IPS DF 6.9 (cell line): ENCODE data around the gene CD22.

Experiments
- DNase-seq: peaks from one replicate; pipeline ENCODE4 v3.0.0-alpha.2; 2013; ENCODE audit warnings: low read depth, low spot score
- H3K27ac ChIP-seq: one replicate; pipeline ENCODE4 v1.5.1; 2013; ENCODE audit warnings: low read length, control low read depth
- H3K27me3 ChIP-seq: 2 replicates; pipeline ENCODE4 v1.6.1; 2013; ENCODE audit warnings: mild to moderate bottlenecking, low read length; ENCODE audit not compliant: control insufficient read depth, insufficient read depth
- H3K36me3 ChIP-seq: 2 replicates; pipeline ENCODE4 v1.6.1; 2013; ENCODE audit warnings: low read length; ENCODE audit not compliant: control insufficient read depth, insufficient read depth
- H3K4me1 ChIP-seq: 2 replicates; pipeline ENCODE4 v1.6.1; 2013; ENCODE audit warnings: low read length; ENCODE audit not compliant: control insufficient read depth, insufficient read depth
- H3K4me3 ChIP-seq: 2 replicates; pipeline ENCODE4 v1.5.1; 2013; ENCODE audit warnings: mild to moderate bottlenecking, low read length
- H3K9me3 ChIP-seq: 2 replicates; pipeline ENCODE4 v1.6.1; 2013; ENCODE audit warnings: low read length, inconsistent platforms; ENCODE audit not compliant: control insufficient read depth, insufficient read depth
- WGBS: extraction: QIAGEN DNeasy Blood & Tissue Kit; methylation state at CpG from one replicate; pipeline ENCODE4 v1.1.7; 2013; ENCODE audit warnings: mixed read lengths, missing lambda C conversion rate; ENCODE audit not compliant: insufficient read length, insufficient coverage; 5-methylcytosine and 5-hydroxymethylcytosine counted together

CD22 gene

DNA sequence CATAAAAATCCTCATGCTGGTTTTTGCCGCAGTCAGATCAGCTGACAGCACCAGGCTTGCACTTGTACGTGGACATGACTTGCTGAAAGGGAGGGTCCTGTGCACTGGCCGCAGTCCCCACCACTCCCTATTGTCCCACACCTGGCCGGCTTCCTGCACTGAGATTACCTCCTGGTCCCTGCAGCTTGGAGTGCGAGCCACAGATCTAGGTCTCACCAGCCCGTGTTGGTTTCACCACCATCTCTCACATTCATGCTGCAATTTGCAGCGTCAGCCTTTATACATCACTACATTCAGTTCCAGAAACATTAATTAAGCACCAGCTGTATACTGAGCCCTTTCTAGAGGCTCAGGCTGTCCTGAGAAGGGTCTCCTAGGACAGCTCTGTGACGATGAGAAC, 15.0 kb upstream of the CD22 start:
- H3K27me3 ChIP-seq: no peaks in the 10 kb centered on the region
- no peaks in the 10 kb centered on the region; the same call in 1 of the 2 replicates for H3K36me3 ChIP-seq
- no peaks in the 10 kb centered on the region for H3K9me3 ChIP-seq
- no CpG with 5 or more reads among the region's 8 CpGs for WGBS
- H3K27ac ChIP-seq: no peak overlapping the region
- no peaks in the 10 kb centered on the region for H3K4me1 ChIP-seq
- DNase-seq: no peak
- H3K4me3 ChIP-seq: no peak overlapping the region

DNA sequence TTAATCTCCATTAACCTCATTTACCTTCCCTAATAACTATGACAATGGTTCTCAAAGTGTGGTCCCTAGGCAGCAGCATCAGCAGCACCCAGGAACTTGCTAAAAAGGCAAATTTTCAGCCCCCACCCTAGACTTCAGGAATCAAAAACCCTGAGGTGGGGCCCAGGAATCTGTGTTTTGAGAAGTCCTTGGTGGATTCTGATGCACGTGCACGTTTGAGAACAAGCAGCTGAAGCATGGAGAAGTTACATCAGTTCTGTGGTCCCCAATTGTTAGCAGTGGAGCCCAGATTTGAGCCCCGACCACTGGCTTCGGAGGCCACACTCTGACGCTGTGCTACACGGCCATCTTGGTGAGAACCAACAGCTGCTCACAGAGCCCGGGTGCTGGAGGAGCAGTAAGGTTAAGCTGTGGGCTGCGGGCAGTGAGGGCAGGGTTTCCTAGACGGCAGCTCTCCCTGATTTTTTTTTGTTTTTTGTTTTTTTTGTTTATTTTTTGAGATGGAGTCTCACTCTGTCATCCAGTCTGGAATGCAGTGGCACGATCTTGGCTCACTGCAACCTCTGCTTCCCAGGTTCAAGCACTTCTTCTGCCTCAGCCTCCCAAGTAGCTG, 14.0 kb upstream of the CD22 start:
- H3K9me3 ChIP-seq: no peaks in the 10 kb centered on the region
- WGBS: no CpG with 5 or more reads among the region's 10 CpGs
- no peak overlapping the region for H3K27ac ChIP-seq
- H3K4me1 ChIP-seq: no peaks in the 10 kb centered on the region
- no peaks in the 10 kb centered on the region for H3K36me3 ChIP-seq
- no peak overlapping the region for H3K4me3 ChIP-seq
- no peaks in the 10 kb centered on the region for H3K27me3 ChIP-seq
- DNase-seq: no peak

DNA sequence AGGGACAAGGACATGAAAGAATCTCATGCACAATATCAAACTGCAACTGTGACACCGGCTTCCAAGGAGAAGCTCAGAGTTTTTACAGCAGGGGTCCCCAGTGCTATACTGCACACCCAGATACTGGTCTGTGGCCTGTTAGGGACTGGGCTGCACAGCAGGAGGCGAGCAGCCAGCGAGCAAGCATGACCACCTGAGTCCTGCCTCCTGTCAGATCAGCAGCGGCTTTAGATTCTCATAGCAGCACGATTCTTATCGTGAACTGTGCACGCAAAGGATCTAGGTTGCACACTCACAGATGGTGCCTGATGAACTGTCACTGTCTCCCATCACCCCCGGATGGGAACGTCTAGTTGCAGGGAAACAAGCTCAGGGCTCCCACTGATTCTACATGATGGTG, 13.1 kb upstream of the CD22 start:
- DNase-seq: no peak
- Histone ChIP-seq H3K27me3 (no peaks in the 10 kb centered on the region), H3K36me3 (no peaks in the 10 kb centered on the region), H3K27ac (no peak overlapping the region), H3K9me3 (no peaks in the 10 kb centered on the region), H3K4me1 (no peaks in the 10 kb centered on the region), H3K4me3 (no peak overlapping the region)
- WGBS: no CpG with 5 or more reads among the region's 9 CpGs

DNA sequence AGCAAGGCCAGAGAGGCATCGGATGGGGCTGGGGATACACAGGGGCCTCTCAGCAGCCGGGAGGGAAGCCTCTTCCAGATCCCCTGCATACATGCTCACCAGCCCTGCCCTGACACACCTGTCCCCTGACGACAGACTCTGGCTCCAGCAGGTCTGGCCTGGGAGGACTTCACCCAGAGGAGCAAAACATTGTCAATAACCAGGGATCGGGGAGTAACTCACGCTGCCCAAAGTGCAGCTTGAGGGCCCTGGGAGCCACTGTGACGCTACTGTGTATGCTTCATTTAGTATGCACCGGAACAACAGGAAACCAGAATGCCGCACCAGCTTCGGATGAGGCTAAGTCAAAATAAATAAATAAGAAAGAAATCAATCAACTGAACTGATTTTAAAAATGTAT, 12.4 kb upstream of the CD22 start:
- Histone ChIP-seq H3K4me1 (no peaks in the 10 kb centered on the region), H3K9me3 (no peaks in the 10 kb centered on the region), H3K4me3 (no peak overlapping the region), H3K27me3 (no peaks in the 10 kb centered on the region), H3K36me3 (no peaks in the 10 kb centered on the region), H3K27ac (no peak overlapping the region)
- DNase-seq: no peak
- no CpG with 5 or more reads among the region's 9 CpGs for WGBS

DNA sequence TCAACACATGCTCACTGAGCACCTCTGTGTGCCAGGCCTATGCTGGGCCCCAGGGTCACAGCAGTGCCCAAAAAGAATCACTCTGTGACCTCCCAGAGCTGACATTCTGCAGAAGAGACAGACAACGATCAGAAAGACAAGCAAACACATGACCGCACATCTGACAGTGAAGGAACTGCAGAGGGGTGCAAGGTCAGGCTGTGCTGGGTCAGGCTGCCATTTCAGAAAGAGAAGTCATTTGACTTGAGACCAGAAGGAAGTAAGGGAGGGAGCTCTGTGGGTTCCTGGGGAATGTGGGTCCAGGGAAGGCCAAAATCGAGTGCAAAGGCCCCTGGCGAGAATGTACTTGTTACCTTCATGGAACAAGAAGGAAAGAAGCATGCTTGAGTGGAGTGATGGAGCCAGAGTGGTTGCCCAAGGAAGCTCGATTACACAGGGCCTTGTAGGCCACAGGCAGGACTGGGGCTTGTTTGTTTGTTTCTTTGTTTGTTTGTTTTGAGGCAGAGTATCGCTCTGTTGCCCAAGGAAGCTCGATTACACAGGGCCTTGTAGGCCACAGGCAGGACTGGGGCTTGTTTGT, 11.4 kb upstream of the CD22 start:
- no peak for DNase-seq
- no peaks in the 10 kb centered on the region for H3K27me3 ChIP-seq
- no CpG with 5 or more reads among the region's 7 CpGs for WGBS
- no peak overlapping the region for H3K27ac ChIP-seq
- H3K9me3 ChIP-seq: no peaks in the 10 kb centered on the region
- H3K4me1 ChIP-seq: no peaks in the 10 kb centered on the region
- H3K4me3 ChIP-seq: no peak overlapping the region
- H3K36me3 ChIP-seq: no peaks in the 10 kb centered on the region

DNA sequence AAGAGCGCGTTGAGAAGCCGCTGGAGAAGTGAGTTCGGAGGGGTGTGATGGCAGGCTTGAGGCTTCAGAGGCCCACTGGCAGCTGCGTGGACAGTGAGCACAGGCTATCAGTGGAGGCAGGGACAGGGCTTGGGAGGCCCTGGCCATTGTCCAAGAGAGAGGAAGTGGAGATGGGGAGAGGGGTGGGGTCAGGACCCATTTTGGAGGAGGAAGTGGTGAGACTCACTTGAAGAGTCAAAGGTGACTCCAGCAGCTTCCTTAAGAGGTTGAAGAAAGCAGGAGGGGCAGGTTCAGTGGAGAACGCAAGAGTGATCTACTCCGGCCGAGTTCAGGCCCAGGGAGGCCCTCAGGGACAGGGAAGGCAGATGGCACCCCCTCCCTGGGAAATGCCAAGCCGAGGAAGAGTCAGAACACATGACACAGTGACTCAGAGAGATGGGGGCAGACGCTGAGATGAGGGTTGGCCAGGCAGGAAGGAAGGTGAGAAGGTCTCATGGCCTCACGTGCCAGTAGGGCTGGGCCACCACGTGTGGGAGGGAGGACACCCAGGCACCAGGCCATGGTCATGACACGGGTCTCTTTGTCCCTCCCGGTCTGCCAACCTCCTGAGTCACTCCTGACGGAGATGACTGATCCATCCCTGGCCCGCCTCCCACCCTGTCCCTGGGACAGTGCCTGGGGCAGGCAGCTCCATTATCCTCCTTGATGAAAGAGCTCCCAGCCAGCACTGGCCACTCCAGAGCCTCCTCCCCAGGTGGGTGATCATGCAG, 10.1 kb upstream of the CD22 start:
- H3K27ac ChIP-seq: no peak overlapping the region
- no peak overlapping the region for H3K4me3 ChIP-seq
- no CpG with 5 or more reads among the region's 16 CpGs for WGBS
- no peaks in the 10 kb centered on the region for H3K36me3 ChIP-seq
- no peaks in the 10 kb centered on the region for H3K9me3 ChIP-seq
- no peaks in the 10 kb centered on the region for H3K4me1 ChIP-seq
- H3K27me3 ChIP-seq: no peaks in the 10 kb centered on the region
- DNase-seq: no peak

DNA sequence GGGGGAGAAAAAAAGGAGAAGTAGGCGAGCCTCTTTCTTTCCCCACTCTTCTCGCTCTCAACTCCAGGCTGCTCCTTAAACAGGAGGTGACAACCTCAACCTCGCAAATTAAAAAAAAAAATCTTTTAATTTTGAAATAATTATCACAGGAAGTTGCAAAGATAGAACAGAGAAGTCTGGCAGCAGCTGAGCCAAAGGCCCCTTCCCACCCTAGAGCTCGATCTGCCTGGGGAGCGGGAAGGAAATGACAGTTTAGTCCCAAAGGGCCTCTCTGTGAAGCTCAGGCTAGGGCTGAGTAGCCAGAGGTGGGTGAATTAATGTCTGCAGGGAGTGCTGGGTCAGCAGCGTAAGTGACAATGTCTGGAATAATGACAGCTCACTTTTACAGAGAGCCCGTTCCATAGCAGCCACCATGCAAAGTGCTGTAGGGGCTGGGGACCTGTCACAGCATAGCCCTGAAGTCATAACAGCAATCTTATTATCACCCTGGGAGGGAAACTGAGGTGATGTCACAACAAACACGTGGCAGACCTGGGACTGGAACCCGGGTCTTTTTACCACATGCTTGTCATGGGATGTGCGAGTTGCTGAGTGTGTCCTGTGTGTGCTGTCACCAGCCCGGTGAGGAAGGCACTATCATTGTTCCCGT, 8.8 kb upstream of the CD22 start:
- WGBS: no CpG with 5 or more reads among the region's 12 CpGs
- H3K27me3 ChIP-seq: no peaks in the 10 kb centered on the region
- no peak overlapping the region for H3K4me3 ChIP-seq
- H3K36me3 ChIP-seq: no peaks in the 10 kb centered on the region
- no peak overlapping the region for H3K27ac ChIP-seq
- no peaks in the 10 kb centered on the region for H3K4me1 ChIP-seq
- H3K9me3 ChIP-seq: no peaks in the 10 kb centered on the region
- no peak for DNase-seq

DNA sequence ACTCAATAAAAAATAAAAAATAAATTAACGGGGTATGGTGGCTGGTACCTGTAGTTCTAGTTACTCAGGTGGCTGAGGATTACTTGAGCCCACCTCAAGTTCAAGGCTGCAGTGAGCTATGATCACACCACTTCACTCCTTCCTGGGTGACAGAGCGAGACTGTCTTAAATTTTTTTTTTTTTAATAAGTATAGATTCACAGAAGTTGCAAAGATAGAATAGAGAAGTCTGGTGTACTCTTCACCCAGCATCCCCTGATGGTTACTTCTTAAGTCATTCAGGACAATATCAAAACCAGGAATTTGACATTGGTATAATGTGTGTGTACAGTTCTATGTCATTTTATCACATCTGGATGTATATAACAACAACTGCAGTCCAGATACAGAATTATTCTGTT, 7.7 kb upstream of the CD22 start:
- H3K27me3 ChIP-seq: no peaks in the 10 kb centered on the region
- H3K4me3 ChIP-seq: no peak overlapping the region
- no CpG with 5 or more reads among the region's 2 CpGs for WGBS
- H3K4me1 ChIP-seq: no peaks in the 10 kb centered on the region
- H3K9me3 ChIP-seq: no peaks in the 10 kb centered on the region
- no peak overlapping the region for H3K27ac ChIP-seq
- DNase-seq: no peak
- H3K36me3 ChIP-seq: no peaks in the 10 kb centered on the region

DNA sequence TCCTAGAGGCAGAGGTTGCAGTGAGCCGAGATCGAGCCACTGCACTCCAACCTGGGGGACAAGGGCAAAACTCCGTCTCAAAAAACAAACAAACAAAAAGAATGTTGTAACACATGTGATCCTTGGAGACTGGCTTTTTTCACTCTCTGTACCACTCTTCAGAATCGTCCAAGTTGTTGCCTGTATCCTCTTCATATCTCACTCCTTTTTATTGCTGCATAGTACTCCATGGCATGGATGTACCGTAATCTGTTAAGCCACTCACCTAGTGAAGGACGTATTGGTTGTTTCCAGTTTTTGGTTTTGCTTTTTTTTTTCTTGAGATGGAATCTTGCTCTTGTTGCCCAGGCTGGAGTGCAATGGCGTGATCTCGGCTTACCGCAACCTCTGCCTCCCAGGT, 7.0 kb upstream of the CD22 start:
- no CpG with 5 or more reads among the region's 9 CpGs for WGBS
- Histone ChIP-seq H3K4me3 (no peak overlapping the region), H3K27ac (no peak overlapping the region), H3K9me3 (no peaks in the 10 kb centered on the region), H3K36me3 (no peaks in the 10 kb centered on the region), H3K4me1 (no peaks in the 10 kb centered on the region), H3K27me3 (no peaks in the 10 kb centered on the region)
- no peak for DNase-seq

DNA sequence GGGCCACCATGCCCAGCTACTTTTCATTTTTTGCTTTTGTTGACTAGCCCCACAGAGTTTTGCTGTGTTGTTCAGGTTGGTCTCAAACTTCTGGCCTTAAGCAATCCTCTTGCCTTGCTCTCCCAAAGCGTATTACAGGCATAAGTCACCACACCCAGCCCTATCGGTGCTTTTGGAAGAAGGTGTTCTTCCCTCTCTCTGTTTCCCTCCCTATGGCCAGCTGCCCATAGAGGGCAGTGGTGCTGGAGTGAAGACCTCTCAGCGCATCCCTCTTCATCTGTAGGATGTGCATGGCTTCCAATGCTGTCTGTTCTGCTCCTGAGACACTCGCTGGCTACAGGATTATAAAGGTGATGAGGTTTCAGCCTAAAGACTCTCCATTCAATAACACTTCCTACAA, 1.3 kb upstream of the CD22 start:
- Histone ChIP-seq H3K27me3 (no peaks in the 10 kb centered on the region), H3K36me3 (no peaks in the 10 kb centered on the region), H3K9me3 (no peaks in the 10 kb centered on the region), H3K27ac (no peak overlapping the region), H3K4me1 (peaks cover 1% of the 10 kb centered on the region; the same call in 1 of the 2 replicates), H3K4me3 (no peak overlapping the region)
- no CpG with 5 or more reads among the region's 4 CpGs for WGBS
- DNase-seq: no peak
